Panc1 (cell line): Measurements from ENCODE around the gene AATF.

Source experiments
- CTCF ChIP-seq: fragments of 450-650 bp; IDR thresholded peaks from 2 replicates; pipeline ENCODE4 v1.5.1; 2017; ENCODE audit warnings: mild to moderate bottlenecking
- POLR2AphosphoS5 ChIP-seq: IDR thresholded peaks from 2 replicates; pipeline ENCODE4 v1.6.1; 2012; ENCODE audit warnings: mild to moderate bottlenecking, low read depth, low read length, moderate library complexity
- REST ChIP-seq, 2 experiments: IDR thresholded peaks; 2 replicates each; pipeline ENCODE4 v1.6.1; 2011 to 2012; ENCODE audit warnings: low read depth in 2 of 2, control low read depth in 1 of 2, low read length in 1 of 2, mild to moderate bottlenecking in 1 of 2, moderate library complexity in 1 of 2; ENCODE audit not compliant: insufficient read depth in 1 of 2
- SIN3A ChIP-seq: IDR thresholded peaks from 2 replicates; pipeline ENCODE4 v1.6.1; 2012; ENCODE audit warnings: low read depth, mild to moderate bottlenecking, low read length, moderate library complexity, borderline replicate concordance; ENCODE audit not compliant: insufficient read depth
- TCF7L2 ChIP-seq: IDR thresholded peaks from 2 replicates; pipeline ENCODE4 v1.6.1; 2011; ENCODE audit warnings: mild to moderate bottlenecking, low read depth, low read length, inconsistent platforms

- no peak for TF ChIP-seq POLR2AphosphoS5
- no peak for TF ChIP-seq CTCF
- TF ChIP-seq TCF7L2 = no peak
- TF ChIP-seq SIN3A = no peak
- no peak for TF ChIP-seq REST (IDR thresholded peaks at IDR 0.05; ENCODE audit: insufficient read depth in 1 of 2, low read depth in 2 of 2, low read length in 1 of 2)
Measured at GRCh38 chr17:36946726-36947091, 2.0 kb upstream of the AATF start.
